Epidermal melanocyte (primary cell): ENCODE measurements around the gene CYSTM1.

Source experiments
- DNase-seq: peaks from one replicate; pipeline ENCODE4 v3.0.0; 2011; ENCODE audit warnings: low spot score; ENCODE audit not compliant: insufficient read length

Gene CYSTM1

DNA sequence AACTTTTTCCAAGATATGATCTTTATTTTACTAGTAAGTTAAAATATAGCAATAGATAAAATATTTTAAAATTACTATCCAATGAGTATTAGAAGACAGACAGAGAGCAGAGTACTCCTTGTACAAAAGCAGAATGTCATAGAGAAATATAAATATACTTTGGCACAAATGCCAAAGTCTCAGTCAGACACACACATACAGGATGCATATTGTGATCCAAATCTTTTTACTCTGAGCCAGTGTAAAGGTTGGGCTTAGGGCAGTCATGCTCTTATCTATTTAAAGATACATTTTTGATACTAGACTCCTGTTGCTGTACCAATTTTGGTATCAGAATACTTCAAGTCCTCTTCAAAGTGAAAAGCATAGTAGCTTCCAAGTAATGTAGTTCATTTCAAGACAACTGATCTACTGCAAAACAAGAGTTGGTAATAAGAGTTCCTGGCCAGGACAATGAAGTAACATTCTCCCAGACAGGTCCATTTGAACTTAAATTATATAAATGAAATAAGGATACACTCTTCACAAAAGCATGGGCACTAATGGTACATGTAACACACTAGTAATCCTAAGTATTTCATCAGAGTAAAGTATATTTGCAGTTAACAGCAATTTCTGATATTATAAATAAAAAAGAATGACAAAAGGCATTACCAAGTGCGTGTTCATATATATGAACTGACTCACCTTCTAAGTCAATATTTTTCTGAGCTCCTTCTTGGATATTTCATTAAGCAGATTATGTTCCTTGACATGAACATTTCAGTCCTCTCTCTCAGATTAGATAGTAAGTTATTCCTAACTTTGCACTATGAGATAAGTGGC is 117.4 kb downstream of the CYSTM1 start:
- no peak for DNase-seq
